HPDE6-E6E7 (cell line): ENCODE results near the gene OLFM3.

ENCODE experiments used
- DNase-seq: peaks from one replicate; pipeline ENCODE4 v3.0.0; 2011; ENCODE audit warnings: missing footprints; ENCODE audit errors: extremely low spot score

The OLFM3 gene

DNA sequence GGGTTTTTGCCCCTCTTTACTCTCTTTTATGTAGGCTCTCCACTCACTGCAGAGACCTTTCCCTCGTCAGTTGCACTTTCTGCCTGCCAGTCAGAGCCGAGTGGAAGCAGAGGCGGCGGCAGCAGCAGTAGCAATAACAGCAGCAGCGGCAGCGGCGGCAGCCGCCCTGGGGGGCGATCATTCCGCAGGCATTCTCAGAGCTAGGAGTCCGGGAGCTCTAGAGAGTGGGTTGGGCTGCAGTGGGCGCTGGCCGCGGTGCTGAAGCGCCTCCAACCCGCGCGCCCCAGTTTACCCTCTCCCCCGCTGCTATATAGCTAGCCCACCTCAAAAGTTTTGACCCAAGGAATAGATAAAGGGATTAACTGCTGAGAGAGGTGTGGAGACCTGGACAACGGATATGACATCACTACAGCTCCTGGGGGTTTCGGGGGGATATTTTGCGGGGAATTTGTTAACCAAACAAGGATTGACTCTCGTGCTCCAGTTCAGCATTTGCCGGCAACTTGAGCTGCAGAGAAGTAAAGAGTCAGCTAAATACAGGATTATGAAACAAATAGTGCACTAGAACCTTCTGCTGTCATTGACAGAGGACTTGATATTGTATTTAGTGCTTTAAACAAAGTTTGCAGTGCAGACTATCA, at the start of gene OLFM3:
TSS of gene OLFM3 (minus strand) at position 102 of the 641 bp plus-strand sequence.
- peak; percentile 23 for DNase-seq

DNA sequence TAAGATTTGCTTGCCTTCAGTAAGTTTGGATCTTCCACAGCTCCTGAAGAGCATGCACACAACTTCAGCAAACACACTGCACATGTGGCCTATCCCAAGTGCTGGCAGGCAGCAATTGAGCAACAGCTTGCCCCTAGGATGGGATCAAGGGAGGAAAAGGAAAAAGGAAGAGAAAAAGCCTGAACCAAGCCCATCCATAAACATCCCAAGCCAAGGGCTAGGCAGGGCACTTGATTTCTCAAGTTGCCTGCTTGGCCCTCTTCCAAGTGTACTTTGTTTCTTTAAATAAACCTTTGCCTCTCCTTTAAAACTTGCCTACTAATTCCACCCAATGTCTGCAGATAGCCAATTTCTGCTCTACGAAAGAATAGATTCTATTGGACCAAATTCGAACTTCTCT, 49.0 kb upstream of the OLFM3 start:
- peak; percentile 3 for DNase-seq

DNA sequence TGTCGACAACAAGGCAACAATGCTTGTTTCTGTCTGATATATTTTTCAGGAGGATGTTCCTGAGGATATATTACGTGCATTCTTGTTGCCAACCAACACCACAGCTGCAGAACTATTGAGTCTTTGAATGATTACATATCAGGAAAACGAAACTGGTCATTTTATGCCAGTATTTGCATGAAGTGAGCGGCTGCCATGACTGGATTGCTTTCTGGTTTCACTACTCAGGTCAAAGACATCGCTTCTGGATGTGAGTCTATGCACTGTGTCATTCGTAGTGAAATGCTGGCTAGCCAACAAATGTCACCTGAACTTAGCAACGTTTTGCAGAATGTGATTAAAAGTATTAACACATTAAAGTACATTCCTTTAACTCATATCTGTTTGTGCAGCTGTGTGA, 35.8 kb upstream of the OLFM3 start:
- no peak for DNase-seq

DNA sequence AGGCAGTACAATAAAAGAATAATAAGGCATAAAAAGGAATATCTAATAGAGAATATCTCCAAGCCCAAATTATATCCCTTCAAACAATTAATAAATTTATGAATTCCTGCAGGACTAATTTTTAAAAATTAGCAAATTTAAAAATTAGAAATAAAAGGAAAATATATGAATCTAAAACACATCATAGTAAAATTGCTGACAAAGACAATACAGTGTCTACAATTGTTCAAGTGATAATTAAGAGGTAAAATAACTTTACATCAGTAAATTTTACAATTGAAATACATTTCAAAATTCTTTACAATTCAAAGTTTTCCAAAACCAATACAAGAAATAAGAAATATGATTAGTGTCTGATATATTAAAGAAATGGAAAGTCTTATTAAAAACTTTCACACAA, 22.8 kb upstream of the OLFM3 start:
- DNase-seq: no peak

DNA sequence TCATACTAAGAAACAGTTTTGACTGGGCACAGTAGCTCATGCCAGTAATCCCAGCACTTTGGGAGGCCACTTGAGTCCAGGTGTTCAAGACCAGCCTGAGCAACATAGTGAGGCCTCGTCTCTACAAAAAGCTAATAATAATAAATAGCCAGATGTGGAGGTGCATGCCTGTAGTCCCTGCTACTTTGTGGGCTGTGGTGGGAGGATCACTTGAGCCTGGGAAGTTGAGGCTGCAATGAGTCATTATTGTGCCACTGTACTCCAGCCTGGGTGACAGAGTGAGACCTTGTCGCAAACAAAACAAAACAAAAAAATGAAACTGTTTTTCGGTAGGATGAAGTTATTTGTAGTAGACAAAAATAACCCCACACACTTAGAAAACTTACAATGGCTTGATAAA, 19.0 kb upstream of the OLFM3 start:
- DNase-seq: no peak

DNA sequence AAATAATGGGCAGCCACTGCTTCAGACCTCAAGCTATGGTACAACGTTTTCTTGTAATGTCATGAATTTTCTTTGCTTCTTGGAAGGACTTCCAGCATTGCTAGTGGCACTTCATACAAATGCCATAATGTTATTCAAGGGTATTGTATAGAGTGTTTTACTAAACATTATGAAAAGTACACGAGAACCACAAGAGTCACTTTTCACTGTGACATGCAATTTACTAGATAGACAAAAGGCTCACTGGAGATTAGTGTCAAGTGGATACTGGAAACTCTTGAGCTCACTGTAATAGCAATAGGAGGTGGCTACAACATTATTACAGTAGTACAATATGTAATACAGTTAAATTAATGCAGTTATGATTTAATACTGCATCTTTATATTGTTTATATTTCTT, 5.3 kb upstream of the OLFM3 start:
- DNase-seq: no peak

DNA sequence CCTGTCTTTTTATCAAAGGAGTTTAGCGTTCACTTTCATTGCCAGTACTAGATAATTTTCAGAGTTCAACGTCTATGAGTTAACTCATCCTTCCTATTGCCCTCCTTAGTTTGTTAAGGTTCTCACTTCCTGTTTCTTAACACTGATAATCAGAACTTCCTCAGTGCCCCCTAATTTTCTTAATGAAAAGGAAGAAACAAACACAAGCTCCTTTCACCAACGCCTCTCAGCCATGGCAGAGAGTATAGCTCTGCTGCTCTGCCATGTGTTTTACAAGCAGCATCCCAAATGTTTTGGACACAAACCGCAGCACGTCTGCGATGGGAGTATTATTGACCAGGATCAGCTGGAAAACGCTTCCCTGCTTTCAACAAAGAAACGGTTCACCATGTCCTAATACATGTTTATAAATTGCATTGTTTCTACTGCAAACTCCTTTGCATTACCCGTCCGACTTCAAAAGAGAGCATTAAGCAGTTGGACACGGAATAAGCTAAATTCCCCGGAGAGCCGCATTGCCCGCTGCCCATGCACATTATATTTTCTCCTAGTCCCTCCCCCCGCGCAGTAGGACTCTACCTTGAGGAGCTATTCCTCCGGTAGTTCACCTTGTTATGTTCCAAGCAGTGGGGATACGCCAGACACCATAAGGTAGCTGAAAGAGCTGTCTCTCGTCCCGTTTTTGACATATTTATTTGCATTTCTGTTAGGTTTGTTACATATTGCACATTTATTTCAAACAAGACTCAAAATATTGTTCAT, 561 bp downstream of the OLFM3 start:
- DNase-seq: no peak

DNA sequence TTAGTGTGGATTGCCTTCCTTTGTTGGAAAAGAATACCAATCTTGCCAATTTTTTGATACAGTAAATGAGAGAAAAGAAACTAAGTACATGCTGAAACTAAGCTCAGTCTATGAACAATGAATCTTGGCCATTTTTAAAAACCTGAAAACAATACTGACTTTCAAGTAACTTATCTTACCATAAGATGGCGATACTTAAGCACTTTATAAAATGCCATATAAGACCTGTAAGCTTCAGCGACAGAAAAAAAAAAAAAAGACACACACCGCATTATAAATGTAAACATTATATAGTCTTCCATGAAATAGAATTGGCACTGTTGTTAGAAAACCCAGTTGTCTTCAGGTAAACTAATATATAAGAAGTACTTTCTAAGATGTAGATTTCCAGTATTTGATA, 3.0 kb downstream of the OLFM3 start:
- no peak for DNase-seq

DNA sequence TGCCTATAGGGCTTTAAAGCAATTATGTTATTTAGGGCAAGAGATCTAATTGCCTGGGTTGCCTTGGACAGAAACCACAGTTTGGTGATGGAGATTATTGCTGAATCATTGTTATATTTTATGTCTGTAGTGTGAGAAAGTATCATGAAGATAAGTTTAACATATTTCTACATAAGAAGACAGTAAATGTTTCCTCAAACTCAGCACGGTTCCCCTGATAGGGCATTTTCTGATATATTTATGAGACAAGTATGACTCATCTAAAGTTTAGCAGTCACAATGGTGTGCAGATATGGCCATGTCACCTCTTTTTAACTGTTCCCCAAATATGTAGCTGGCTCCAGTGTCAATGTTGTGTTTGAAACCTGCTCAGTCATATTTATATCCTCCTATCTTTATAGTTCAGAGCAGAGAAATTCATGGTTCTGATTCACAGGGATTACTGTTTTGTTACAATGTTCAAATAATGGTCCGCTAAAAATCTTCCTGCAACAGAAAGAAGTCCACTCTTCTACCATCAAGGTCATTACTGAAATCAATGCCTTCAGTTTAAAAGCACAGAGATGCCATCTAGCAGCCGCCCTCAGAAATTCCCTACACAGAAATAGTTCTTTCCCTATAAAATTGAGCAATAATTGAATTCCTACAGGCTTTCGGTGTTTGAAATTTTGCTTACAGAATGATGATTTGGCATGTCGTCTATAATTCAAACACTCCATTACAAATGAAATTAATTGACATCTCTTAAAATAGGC, 3.7 kb downstream of the OLFM3 start:
- no peak for DNase-seq

DNA sequence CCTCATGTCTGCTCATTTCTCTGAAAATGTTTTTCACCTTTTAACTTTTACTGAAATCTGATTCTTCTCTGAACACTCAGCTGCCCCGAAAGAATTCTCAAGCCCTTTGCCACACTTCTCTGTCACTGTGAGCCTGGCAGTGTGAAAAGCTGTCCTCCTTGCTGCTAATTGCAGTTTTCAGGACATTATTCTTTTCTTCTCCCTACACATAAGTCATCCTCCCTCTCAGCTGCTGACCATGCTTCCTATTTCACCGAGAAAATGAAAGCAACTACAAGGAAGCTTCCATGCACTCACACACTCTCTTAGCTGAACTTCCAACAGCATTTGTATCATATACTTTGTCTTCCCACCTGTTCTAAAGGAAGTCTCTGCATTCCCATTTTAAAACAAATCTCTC, 15.8 kb downstream of the OLFM3 start:
- DNase-seq: peak; percentile 5

DNA sequence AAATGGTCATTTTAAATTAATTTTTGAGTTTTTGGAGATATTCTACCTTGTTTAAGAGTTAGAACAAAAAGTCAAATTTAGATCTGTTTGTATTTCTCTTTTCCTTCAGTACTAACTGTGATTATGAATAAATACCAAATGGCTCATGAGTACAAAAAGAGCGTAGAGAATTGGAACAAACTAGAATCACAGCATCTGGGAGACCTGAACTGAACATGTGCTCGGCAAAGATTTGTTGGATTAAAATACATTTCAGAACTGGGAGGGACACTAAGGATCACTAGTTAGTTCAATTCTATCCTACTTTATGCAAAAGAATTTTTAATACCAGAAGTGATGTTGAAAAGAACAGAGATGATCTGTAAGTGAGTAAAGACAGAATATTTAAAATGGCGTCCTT, 19.5 kb downstream of the OLFM3 start:
- no peak for DNase-seq

DNA sequence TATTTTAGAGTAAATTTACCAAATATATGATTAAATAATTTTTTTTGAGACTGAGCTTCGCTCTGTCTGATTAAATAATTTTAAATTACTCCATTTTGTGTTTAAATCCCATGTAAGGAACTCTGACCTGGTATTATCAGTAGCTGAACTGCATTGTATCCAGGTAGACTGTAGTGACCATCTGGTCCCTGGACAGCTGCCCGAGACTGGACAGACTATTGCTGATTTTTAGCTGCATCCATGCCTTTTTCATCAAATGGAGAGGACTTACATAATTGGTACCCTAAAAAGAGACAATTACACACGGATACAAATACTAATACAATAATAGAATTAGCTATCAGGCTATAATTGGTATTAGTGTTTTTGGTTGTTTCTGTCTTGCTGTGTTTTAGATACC, 20.6 kb downstream of the OLFM3 start:
- no peak for DNase-seq

DNA sequence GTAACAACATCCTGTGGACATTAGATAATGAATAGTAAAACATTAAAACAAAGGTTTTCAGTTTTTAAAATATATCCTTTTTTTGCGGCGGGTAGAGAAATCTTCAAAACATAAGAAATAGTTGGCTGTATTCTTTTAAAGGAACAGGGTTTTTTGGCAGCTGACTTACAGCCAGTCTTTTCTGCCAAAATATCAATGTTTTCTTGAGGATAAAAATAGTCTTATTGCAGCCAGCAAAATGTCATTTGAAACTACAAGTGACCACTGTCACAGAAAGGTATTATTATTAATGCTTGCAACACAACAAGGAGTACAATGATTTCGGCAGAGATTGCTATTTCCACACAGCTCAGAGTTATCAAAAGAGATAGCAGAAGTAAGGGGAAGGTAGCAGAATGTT, 21.4 kb downstream of the OLFM3 start:
- DNase-seq: no peak

DNA sequence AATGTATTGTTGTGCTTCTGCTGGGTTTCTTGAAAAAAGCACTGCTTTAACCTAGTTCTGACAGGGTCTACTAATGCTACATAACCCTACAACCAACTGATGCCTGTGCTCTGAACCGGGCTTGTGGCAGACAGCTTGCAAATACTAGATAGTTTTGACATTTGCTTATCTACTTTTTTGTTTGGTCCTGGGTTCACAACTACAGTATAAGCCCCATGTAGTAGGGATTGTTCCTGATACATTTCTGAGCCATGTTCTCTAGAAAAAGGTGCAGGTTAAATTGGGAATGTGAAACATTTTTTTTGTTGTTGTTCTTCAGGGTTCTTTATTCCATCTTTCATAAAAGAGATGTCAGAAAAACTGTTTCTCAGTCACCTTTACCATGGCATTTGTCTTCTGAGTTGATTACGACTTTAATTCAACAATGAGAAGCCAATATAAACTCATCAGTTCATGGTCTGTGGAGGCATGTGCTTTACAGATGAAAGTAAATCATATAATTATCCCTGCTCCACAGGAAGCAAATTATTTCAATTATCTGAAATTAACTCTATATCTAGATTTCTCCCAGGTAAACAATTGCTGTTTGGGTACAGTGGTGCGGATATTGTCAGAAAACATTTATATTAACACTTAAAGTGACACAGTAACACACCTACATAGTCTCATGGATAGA, 22.0 kb downstream of the OLFM3 start:
- no peak for DNase-seq

DNA sequence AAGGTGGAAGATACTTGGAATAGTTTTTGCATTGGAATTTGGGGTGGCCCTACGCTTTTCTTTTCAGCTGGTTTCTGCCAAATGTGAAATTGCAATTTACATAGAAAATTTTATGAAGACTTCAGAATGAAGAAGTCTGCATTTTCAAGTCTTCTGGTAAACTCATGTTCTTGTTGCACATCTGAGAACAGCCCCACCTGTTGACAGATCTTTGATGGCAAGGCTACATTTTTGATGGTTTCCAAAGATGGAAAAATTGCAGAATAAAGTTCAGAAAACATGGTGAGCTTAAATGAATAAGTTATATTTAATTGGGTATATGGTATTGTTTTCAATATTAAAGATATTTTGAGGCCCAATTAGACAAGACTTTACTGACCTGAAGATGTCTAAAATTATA, 25.4 kb downstream of the OLFM3 start:
- no peak for DNase-seq

DNA sequence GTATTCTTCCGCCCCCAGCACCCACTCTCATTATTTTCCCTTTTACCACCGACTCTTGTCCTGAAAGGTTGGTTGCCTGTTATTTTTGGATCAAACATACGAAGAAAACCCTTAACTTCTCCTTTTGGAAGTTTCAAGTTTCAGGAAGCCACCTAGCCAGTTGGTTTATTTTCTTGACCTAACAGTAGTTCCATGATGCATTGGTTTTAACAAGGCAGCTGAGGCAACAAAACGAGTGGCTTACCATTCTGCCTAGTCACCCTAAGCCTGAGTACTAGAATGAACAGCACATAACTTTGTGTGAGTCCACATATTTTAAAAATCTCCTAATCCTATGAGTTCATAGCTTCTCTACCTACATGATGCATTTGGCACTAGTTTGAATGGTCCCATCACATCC, 28.9 kb downstream of the OLFM3 start:
- DNase-seq: no peak

DNA sequence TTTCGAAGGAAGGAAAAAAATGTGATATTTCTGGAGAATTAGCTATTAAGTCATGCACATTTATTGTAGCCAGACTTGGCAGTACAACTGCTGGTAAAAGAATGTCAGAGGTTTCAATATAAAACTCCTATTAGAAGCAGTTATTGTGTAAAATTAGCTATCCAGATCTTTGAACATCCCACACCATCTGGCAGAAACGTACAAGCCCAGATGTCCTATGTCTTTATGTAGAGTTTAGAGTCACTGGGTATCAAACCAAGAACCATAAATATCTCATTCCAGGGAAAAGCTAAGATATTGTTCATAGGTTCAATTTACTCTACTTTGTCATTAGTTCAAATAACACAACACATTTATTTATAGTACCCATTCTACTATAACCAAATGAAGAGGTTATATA, 31.4 kb downstream of the OLFM3 start:
- no peak for DNase-seq

DNA sequence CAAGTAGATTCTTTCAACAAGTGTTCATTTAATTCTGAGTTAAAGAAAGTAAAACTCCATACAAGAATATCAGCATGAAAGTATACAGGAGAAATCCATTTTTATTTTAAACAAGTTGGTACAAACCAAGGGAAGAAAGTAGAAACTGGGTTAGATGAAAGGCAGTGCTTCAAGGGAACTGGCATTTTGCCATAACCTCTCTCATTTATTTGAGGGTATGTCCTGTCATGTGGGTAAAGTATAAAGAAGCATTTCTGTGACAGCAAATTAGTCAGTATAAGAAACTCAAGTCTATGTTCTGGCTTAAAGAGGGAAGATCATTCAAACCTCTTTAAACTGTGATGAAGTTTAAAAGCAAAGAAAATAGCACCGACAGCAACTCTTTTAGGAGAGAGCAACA, 32.0 kb downstream of the OLFM3 start:
- no peak for DNase-seq

DNA sequence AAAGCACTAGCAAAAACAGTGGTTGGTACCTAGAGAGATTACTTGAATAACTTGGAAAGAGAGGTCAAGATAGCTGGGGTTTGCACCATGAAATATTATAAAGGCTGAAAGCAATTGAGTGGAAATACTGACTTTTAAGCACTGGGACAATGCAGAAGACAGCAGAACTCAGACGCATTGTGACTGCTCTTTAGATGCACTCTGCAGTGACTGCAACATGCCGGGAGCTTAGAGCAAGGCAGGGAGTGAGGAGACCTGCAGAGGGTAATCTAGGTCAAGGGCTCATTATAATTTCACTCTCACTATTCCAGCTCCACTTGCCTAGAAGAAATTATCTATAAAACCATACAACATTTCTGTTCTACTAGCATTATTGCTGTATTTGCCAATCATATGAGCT, 36.6 kb downstream of the OLFM3 start:
- DNase-seq: no peak

DNA sequence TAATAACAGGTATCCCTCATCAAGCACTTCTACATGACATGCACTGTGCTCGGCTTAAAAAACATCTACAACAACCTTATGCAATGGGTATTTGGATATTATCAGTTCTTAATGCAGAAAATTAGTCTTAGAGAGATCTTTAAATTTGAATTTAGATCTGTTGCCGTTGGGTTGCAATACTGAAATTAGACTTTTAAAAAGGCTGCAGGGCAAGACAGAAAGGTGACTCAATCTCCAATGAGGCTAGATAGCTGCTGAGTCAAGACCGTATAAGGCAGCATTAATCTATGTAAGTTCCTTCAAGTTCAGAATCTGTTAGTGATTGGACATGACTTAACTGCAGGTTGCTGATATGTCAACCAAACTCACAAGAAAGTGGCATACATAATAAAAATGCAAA, 37.3 kb downstream of the OLFM3 start:
- DNase-seq: no peak

DNA sequence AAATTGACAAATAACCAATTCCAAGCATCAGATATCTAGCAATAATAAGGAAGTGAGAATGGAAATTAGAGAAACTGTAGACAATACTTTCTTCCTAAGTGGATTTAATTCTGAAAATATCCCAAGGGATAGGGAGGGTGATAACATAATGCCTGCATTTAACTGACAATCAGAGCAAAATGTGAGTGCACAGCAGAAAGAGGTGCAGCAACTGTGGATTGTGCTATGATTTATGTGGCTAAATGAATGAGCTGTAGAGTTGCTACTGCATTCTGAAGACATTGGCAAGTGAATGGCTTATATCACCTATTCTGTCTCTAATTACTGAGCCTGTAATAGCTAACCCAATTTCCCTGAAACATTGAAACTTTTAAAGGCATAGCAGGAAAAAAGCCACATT, 39.0 kb downstream of the OLFM3 start:
- DNase-seq: no peak

DNA sequence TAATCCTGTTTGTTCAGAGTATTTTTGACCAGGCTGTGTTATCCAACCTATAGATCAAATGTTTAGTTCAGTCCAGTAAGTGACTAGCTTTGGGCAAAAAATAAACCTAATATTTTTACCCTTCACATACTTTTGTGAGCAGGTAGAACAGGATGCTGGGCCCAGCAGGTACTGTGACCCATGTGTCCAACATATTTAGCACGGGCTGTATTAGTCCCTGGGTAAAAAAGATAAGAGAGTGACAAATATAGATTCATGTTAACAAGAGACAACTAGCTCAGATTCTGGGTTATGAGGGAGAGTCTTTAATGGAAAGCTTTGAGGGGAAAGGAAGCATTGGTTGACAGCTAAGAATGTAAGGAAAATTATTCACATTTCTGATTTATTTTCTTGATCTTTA, 43.1 kb downstream of the OLFM3 start:
- no peak for DNase-seq
